Mesenchymal stem cell (in vitro differentiated cells and primary cell): Measurements from ENCODE around the gene PSME1. TPM values are rescaled to one million over a fixed set of nuclear protein-coding genes. Genes with fewer than 3 reads are reported as not detected.

ENCODE experiments used
- DNase-seq: peaks from one replicate; pipeline ENCODE4 v3.0.0-alpha.2; 2013
- H2AFZ ChIP-seq: one replicate; pipeline ENCODE4 v1.6.1; 2013; ENCODE audit warnings: low read depth, mild to moderate bottlenecking, control low read depth, inconsistent platforms, low read length, moderate library complexity
- H2AK5ac ChIP-seq: 2 replicates; pipeline ENCODE4 v1.6.1; 2013; ENCODE audit warnings: low read length, moderate library complexity, mild to moderate bottlenecking, inconsistent platforms; ENCODE audit not compliant: severe bottlenecking
- H2BK120ac ChIP-seq: one replicate; pipeline ENCODE4 v1.6.1; 2013; ENCODE audit warnings: low read depth, mild to moderate bottlenecking, inconsistent platforms, low read length, moderate library complexity
- H2BK12ac ChIP-seq, 2 experiments: one replicate each; pipeline ENCODE4 v1.6.1; 2013; ENCODE audit warnings: inconsistent platforms in 2 of 2, low read length in 2 of 2, mild to moderate bottlenecking in 2 of 2, moderate library complexity in 2 of 2, control low read depth in 1 of 2
- H2BK15ac ChIP-seq: one replicate; pipeline ENCODE4 v1.6.1; 2013; ENCODE audit warnings: mild to moderate bottlenecking, low read depth, inconsistent platforms; ENCODE audit not compliant: poor library complexity, severe bottlenecking
- H2BK5ac ChIP-seq: 2 replicates; pipeline ENCODE4 v1.6.1; 2013; ENCODE audit warnings: low read depth, mild to moderate bottlenecking, low read length, control low read depth, inconsistent platforms; ENCODE audit not compliant: poor library complexity, severe bottlenecking
- H3K14ac ChIP-seq, 2 experiments: one replicate each; pipeline ENCODE4 v1.6.1; 2013; ENCODE audit warnings: inconsistent platforms in 2 of 2, low read length in 2 of 2, control low read depth in 1 of 2, mild to moderate bottlenecking in 1 of 2, moderate library complexity in 1 of 2
- H3K18ac ChIP-seq, 2 experiments: one replicate each; pipeline ENCODE4 v1.6.1; 2013; ENCODE audit warnings: inconsistent platforms in 2 of 2, low read length in 2 of 2, control low read depth in 1 of 2, low read depth in 1 of 2, mild to moderate bottlenecking in 1 of 2
- H3K23ac ChIP-seq, 2 experiments: one replicate each; pipeline ENCODE4 v1.6.1; 2013; ENCODE audit warnings: inconsistent platforms in 2 of 2, low read length in 2 of 2, mild to moderate bottlenecking in 2 of 2, moderate library complexity in 2 of 2, control low read depth in 1 of 2
- H3K27ac ChIP-seq: 2 replicates; pipeline ENCODE4 v1.5.1; 2013; ENCODE audit warnings: mild to moderate bottlenecking, moderate library complexity, low read length, control low read depth, inconsistent platforms; ENCODE audit not compliant: poor library complexity, severe bottlenecking
- H3K27me3 ChIP-seq, 2 experiments: 2 replicates each; pipeline versions ENCODE4 v1.6.1 to v1.7.0; 2013; ENCODE audit warnings: low read length in 2 of 2, mild to moderate bottlenecking in 2 of 2, moderate library complexity in 2 of 2, control low read depth in 1 of 2, inconsistent platforms in 1 of 2; ENCODE audit not compliant: control insufficient read depth in 1 of 2, insufficient read depth in 1 of 2
- H3K36me3 ChIP-seq, 2 experiments: 2 replicates each; pipeline versions ENCODE4 v1.6.1 to v1.7.0; 2013; ENCODE audit warnings: low read length in 2 of 2, control low read depth in 1 of 2, inconsistent platforms in 1 of 2, low read depth in 1 of 2, mild to moderate bottlenecking in 1 of 2; ENCODE audit not compliant: insufficient read depth in 2 of 2, control insufficient read depth in 1 of 2
- H3K4ac ChIP-seq, 2 experiments: one replicate each; pipeline ENCODE4 v1.6.1; 2013; ENCODE audit warnings: inconsistent platforms in 2 of 2, low read length in 2 of 2, mild to moderate bottlenecking in 2 of 2, moderate library complexity in 2 of 2, control low read depth in 1 of 2, low read depth in 1 of 2
- H3K4me1 ChIP-seq: 2 replicates; pipeline ENCODE4 v1.6.1; 2013; ENCODE audit warnings: low read depth, low read length, control low read depth; ENCODE audit not compliant: control insufficient read depth, insufficient read depth
- H3K4me2 ChIP-seq: 2 replicates; pipeline ENCODE4 v1.6.1; 2013; ENCODE audit warnings: low read length, mild to moderate bottlenecking, inconsistent platforms; ENCODE audit not compliant: poor library complexity, severe bottlenecking
- H3K4me3 ChIP-seq, 2 experiments: 2 replicates each; pipeline versions ENCODE4 v1.5.1 to v1.7.0; 2013; ENCODE audit warnings: low read length in 2 of 2, mild to moderate bottlenecking in 2 of 2, control low read depth in 1 of 2, low read depth in 1 of 2; ENCODE audit not compliant: insufficient read depth in 1 of 2
- H3K79me1 ChIP-seq: replicated peaks from 2 replicates; pipeline ENCODE4 v1.6.1; 2013; ENCODE audit warnings: mild to moderate bottlenecking, control low read depth, low read length, inconsistent platforms; ENCODE audit not compliant: poor library complexity, severe bottlenecking
- H3K9ac ChIP-seq: 2 replicates; pipeline ENCODE4 v1.7.0; 2013; ENCODE audit warnings: mild to moderate bottlenecking, low read length, moderate library complexity
- H3K9me3 ChIP-seq: 2 replicates; pipeline ENCODE4 v1.7.0; 2013; ENCODE audit warnings: mild to moderate bottlenecking, low read length; ENCODE audit not compliant: control insufficient read depth
- H4K8ac ChIP-seq: one replicate; pipeline ENCODE4 v1.6.1; 2013; ENCODE audit warnings: inconsistent platforms, mild to moderate bottlenecking, low read length, moderate library complexity
- H4K91ac ChIP-seq: one replicate; pipeline ENCODE4 v1.6.1; 2013; ENCODE audit warnings: mild to moderate bottlenecking, low read length, inconsistent platforms
- WGBS: methylation state at CpG from one replicate; pipeline ENCODE4 v1.1.7; 2013; ENCODE audit warnings: mixed read lengths; 5-methylcytosine and 5-hydroxymethylcytosine counted together
- polyA plus RNA-seq, 2 experiments: library from polyadenylated mRNA; stranded (reverse); fragments of 200-250 nt; gene quantifications; one replicate each; pipeline ENCODE4 v1.2.3, GENCODE V29; 2013

The PSME1 gene
- polyA plus RNA-seq (2013, experiment 1 of 2): 210 TPM
- 213 TPM for polyA plus RNA-seq (2013, experiment 2 of 2)

DNA sequence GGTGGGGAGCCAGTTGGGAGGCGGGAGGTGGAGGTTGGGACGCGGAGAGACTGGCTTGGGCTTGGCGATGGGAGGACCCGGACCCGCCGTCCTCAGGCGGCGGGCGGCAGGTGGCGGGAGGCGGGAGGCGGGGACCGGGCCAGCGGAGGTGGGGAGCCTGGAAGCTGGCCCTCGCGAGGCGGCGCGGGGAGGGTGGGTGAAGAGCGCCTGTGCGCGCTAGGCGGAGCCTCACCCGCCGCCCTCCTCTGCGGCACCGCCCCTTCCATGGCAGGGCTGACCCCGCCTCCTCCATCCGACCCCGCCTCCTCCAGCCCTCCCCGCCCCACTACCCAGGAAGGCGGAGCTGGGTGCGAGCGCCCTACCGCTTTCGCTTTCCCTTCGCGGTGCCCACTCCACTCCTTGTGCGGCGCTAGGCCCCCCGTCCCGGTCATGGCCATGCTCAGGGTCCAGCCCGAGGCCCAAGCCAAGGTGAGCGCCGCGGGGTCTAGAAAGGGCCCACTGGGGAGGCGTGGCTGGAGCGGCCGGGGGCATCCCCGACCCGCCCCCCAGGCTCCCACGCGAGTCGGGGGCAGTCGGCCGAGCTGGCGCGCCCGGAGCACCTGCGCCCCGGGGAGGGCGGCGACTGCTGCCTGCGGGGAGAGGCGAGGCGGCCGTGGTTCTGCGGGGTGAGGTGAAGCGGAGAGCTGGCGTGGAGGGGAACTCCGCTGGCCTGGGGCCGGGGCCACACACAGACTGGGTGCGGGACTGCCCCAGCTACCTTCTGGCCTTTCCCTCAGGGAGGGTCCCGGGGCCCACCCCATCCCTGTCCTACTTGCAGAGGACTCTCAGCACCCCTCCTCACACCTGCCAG, at the start of gene PSME1:
Gene PSME1 (plus strand): TSS at position 361 of the 850 bp plus-strand sequence. CDS start 69 bp downstream, at position 430.
- peaks cover 26% of the 10 kb centered on the region for H3K79me1 ChIP-seq

GRCh38 chr14:24087004-24087403, 49.0 kb upstream of the PSME1 start:
- no peak overlapping the region for H2BK15ac ChIP-seq
- no peak overlapping the region for H3K4me3 ChIP-seq
- no peak for DNase-seq
- no peak overlapping the region for H3K9ac ChIP-seq
- H3K18ac ChIP-seq: no peak overlapping the region
- peaks cover 42 to 46% of the 10 kb centered on the region in 2 experiments for H3K27me3 ChIP-seq
- no peak overlapping the region for H2BK12ac ChIP-seq
- no peaks in the 10 kb centered on the region for H3K4me1 ChIP-seq
- 82% methylated on average over 1 of the region's 1 CpG for WGBS
- H3K4me2 ChIP-seq: no peak overlapping the region
- H2AK5ac ChIP-seq: no peak overlapping the region
- H3K36me3 ChIP-seq: no peaks in the 10 kb centered on the region
- no peak overlapping the region for H3K4ac ChIP-seq
- H3K9me3 ChIP-seq: no peaks in the 10 kb centered on the region
- H2BK5ac ChIP-seq: no peak overlapping the region
- H3K27ac ChIP-seq: no peak overlapping the region
- H2BK120ac ChIP-seq: no peak overlapping the region
- H4K8ac ChIP-seq: no peak overlapping the region
- no peak overlapping the region for H4K91ac ChIP-seq
- H3K79me1 ChIP-seq: no peaks in the 10 kb centered on the region
- no peak overlapping the region for H3K23ac ChIP-seq
- H3K14ac ChIP-seq: no peak overlapping the region
- H2AFZ ChIP-seq: no peak overlapping the region

More for the DNA sequence above, at the start of gene PSME1:
- Histone ChIP-seq H3K14ac (peak within 1 kb of the TSS in 1 of 2 experiments; percentile 93), H2BK12ac (peak within 1 kb of the TSS in 1 of 2 experiments; percentile 84), H2BK120ac (peak within 1 kb of the TSS; percentile 1), H4K91ac (peak within 1 kb of the TSS; percentile 22), H3K4ac (peak within 1 kb of the TSS in 1 of 2 experiments; percentile 94), H3K27me3 (no peaks in the 10 kb centered on the region), H3K9ac (peak within 1 kb of the TSS; percentile 88), H3K4me2 (peak within 1 kb of the TSS; percentile 79), H3K4me1 (peaks cover 19% of the 10 kb centered on the region), H2BK5ac (no peak within 1 kb of the TSS), H3K23ac (peak within 1 kb of the TSS in 1 of 2 experiments; percentile 94), H2AK5ac (no peak within 1 kb of the TSS), H3K9me3 (no peaks in the 10 kb centered on the region), H3K27ac (peak within 1 kb of the TSS; percentile 4), H3K4me3 (peak within 1 kb of the TSS; percentile 81 to 91), H4K8ac (peak within 1 kb of the TSS; percentile 86), H2BK15ac (no peak within 1 kb of the TSS), H2AFZ (peak within 1 kb of the TSS; percentile 86), H3K36me3 (peaks cover 27 to 34% of the 10 kb centered on the region in 2 experiments), H3K18ac (peak within 1 kb of the TSS; percentile 38 to 92)
- peak; percentile 91 for DNase-seq
- WGBS: 1% methylated on average over 58 of the region's 75 CpGs

DNA sequence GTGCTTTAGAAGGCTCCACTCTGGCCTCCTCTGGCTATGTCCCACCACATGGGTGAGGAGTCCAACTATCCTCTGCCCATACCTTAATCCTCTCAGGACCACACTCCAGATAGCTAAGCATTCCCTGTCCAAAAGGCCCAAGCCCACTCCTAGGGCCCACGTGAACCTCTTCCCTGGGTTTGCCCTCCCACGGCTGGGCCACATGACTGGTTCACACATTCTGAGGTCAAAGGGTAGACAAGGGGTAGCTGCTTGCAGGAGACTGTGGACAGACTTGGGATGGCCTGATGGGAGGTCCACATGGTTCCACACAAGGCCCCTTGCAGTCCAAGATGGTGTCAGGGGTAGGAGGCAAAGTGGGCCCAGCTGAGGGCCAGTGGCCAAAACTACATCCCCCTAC, 47.9 kb upstream of the PSME1 start:
- H3K4ac ChIP-seq: no peak overlapping the region
- H3K27me3 ChIP-seq: peaks cover 31 to 35% of the 10 kb centered on the region in 2 experiments
- no peak overlapping the region for H2BK120ac ChIP-seq
- H3K4me1 ChIP-seq: no peaks in the 10 kb centered on the region
- 81% methylated on average over 2 of the region's 2 CpGs for WGBS
- no peak for DNase-seq
- no peak overlapping the region for H3K27ac ChIP-seq
- no peaks in the 10 kb centered on the region for H3K36me3 ChIP-seq
- no peak overlapping the region for H3K4me3 ChIP-seq
- no peak overlapping the region for H3K23ac ChIP-seq
- no peak overlapping the region for H4K91ac ChIP-seq
- H3K4me2 ChIP-seq: no peak overlapping the region
- no peak overlapping the region for H3K14ac ChIP-seq
- no peak overlapping the region for H2BK5ac ChIP-seq
- no peak overlapping the region for H2AFZ ChIP-seq
- no peak overlapping the region for H3K18ac ChIP-seq
- H2BK15ac ChIP-seq: no peak overlapping the region
- H2AK5ac ChIP-seq: no peak overlapping the region
- H3K9me3 ChIP-seq: no peaks in the 10 kb centered on the region
- H4K8ac ChIP-seq: no peak overlapping the region
- no peaks in the 10 kb centered on the region for H3K79me1 ChIP-seq
- no peak overlapping the region for H3K9ac ChIP-seq
- no peak overlapping the region for H2BK12ac ChIP-seq

GRCh38 chr14:24089890-24090289, 46.1 kb upstream of the PSME1 start:
- Histone ChIP-seq H3K9ac (no peak overlapping the region), H2BK15ac (no peak overlapping the region), H3K36me3 (no peaks in the 10 kb centered on the region)

More at GRCh38 chr14:24089890-24090289, 46.1 kb upstream of the PSME1 start:
- H3K18ac ChIP-seq: no peak overlapping the region
- WGBS: 91% methylated on average over 5 of the region's 6 CpGs
- no peak overlapping the region for H3K4me2 ChIP-seq
- H2BK5ac ChIP-seq: no peak overlapping the region
- H3K14ac ChIP-seq: no peak overlapping the region
- no peak overlapping the region for H4K8ac ChIP-seq
- no peak overlapping the region for H3K23ac ChIP-seq
- no peaks in the 10 kb centered on the region for H3K9me3 ChIP-seq
- DNase-seq: no peak
- H4K91ac ChIP-seq: no peak overlapping the region
- H2AK5ac ChIP-seq: no peak overlapping the region
- H3K4me3 ChIP-seq: no peak overlapping the region
- no peak overlapping the region for H2AFZ ChIP-seq
- H3K4ac ChIP-seq: no peak overlapping the region
- no peak overlapping the region for H3K27ac ChIP-seq
- peaks cover 16 to 19% of the 10 kb centered on the region in 2 experiments for H3K27me3 ChIP-seq
- H2BK120ac ChIP-seq: no peak overlapping the region
- no peak overlapping the region for H2BK12ac ChIP-seq
- H3K79me1 ChIP-seq: no peaks in the 10 kb centered on the region
- H3K4me1 ChIP-seq: peaks cover 6% of the 10 kb centered on the region
